GM18520 (cell line): Measurements from ENCODE around the gene MRPL49.
"Not testable (repeated sequence)": the region's sequence is repeated elsewhere in the genome, so short reads cannot be mapped to it uniquely, and the experiment has no call there.

ENCODE experiments used
- ATAC-seq: cut with Tn5 transposase; IDR thresholded peaks from one replicate; pipeline ENCODE4 v1.9.1; 2021; ENCODE audit not compliant: unreplicated experiment

Gene MRPL49

DNA sequence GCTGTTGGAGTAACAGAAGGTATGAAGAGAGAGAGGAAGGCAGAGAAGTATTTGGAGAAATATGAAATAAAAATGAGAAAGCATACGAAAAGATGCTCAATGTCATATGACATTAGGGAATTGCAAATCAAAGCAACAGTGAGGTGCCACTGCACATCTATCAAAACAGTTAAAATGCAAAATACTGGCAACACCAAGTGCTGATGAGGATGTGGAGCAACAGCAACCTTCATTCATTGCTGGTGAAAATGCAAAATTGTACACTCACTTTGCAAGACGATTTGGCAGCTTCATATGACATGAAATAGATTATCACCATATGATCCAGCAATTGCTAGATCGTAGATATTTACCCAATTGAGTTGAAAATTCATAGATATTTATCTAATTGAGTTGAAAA lies 38.5 kb downstream of the MRPL49 start:
- ATAC-seq, result no peak

DNA sequence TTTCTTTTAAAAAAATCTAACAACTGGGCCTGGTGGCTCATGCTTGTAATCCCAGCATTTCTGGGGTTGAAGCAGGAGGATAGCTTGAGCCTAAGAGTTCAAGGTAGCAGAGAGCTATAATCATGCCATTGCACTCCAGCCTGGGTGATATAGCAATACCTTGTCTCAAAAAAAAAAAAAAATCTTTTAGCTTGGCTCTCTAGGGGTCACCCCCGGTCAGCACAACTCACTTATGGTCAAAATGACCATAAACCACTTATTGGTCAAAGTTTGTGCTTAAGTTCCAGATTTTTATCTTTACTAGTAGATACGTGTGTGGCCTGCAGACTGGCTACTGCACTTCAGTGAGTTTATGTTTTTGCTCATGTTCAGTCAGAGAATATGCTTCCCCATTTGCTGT lies 41.6 kb downstream of the MRPL49 start:
- no peak for ATAC-seq

GRCh38 chr11:65165410-65166317 lies 43.5 kb downstream of the MRPL49 start:
- ATAC-seq, result no peak

GRCh38 chr11:65166893-65167292 lies 44.8 kb downstream of the MRPL49 start:
- no peak for ATAC-seq

DNA sequence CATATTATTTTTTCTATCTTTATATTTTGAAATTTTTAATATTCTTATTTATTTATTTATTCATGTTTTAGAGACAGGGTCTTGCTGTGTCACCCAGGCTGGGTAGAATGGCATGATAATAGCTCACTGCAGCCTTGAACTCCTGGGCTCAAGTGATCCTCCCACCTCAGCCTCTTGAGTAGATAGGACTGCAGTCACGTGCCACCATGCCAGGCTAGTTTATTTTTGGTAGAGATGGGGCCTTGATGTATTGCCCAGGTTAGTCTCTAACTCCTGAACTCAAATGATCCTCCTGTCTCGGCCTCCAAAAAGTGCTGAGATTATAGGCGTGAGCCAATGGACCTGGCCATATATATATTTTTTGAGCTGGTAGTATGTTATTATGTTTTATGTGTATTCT lies 45.5 kb downstream of the MRPL49 start:
- no peak for ATAC-seq

- ATAC-seq, result no peak
Observed at GRCh38 chr11:65169164-65169641, 47.1 kb downstream of the MRPL49 start.

- ATAC-seq, result no peak
Observed at GRCh38 chr11:65170058-65170534, 48.0 kb downstream of the MRPL49 start, which contains the start of gene SPDYC. Gene SPDYC (plus strand): TSS chr11:65170233. CDS start chr11:65171358, 1,125 bp downstream.

GRCh38 chr11:65172600-65172999 lies 50.5 kb downstream of the MRPL49 start:
- no peak for ATAC-seq

- not testable (repeated sequence) for ATAC-seq
Observed at GRCh38 chr11:65174571-65175010, 52.5 kb downstream of the MRPL49 start.
